Measurements from ENCODE around the gene KLHL42. TPM values are rescaled to one million over a fixed set of nuclear protein-coding genes. Genes with fewer than 3 reads are reported as not detected.

KLHL42 gene
- total and polyA plus RNA-seq, 10 of the 15 experiments (the other 5 are each of a cell fraction or from before 2014, with no cell fraction given), result 2.1 to 18.2 (median 13.1) TPM

DNA sequence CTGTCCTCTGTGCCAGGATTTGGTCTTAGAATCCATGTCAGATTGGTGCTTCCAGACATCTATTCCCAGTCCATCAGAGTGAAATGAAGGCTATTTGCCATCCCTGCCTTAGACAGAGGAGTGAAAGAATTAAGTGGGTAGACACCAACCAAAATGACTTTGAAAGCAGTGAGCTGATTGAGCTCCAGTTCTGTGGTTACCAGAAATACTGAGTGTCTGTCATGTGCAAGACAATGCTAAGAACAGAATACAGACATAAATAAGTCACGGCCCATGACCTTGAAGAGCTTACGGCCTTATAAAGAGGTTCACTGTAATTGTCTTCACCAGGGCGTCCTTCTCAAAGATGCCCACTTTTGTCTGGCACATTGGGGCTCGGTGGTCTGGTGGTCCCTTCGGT, 21.6 kb downstream of the KLHL42 start:
- CTCF ChIA-PET, result interaction anchor here (1.5 kb wide), 1 partner anchor 13 kb away, joined by 3 read pairs; no protein-coding TSS in a partner anchor
- Histone ChIP-seq H3K79me2 (ENCODE audit: control insufficient read depth, insufficient read depth, low read length) (no peaks in the 10 kb centered on the region), H3K4me3 (no peak overlapping the region), H2AFZ (ENCODE audit: control insufficient read depth, low read depth, low read length) (no peak overlapping the region), H4K20me1 (ENCODE audit: control insufficient read depth, insufficient read depth) (no peaks in the 10 kb centered on the region), H3K36me3 (ENCODE audit: control insufficient read depth in 2 of 2, insufficient read depth in 2 of 2, low read length in 1 of 2) (peaks cover 0 to 11% of the 10 kb centered on the region in 2 experiments; a peak in 3 of 4 replicates), H3K4me2 (ENCODE audit: control insufficient read depth, insufficient read depth) (no peak overlapping the region), H3K27ac (ENCODE audit: control insufficient read depth, insufficient read depth) (no peak overlapping the region), H3K9me3 (replicated peaks; ENCODE audit: control insufficient read depth, insufficient read depth, low read length) (no peaks in the 10 kb centered on the region), H3K9ac (ENCODE audit: control insufficient read depth, insufficient read depth, low read length) (no peak overlapping the region), H3K4me1 (ENCODE audit: control insufficient read depth, insufficient read depth, low read length) (no peaks in the 10 kb centered on the region), H3K27me3 (replicated peaks in 1 of 2; ENCODE audit: control insufficient read depth in 2 of 2, insufficient read depth in 2 of 2, low read length in 1 of 2) (no peaks in the 10 kb centered on the region)
- DNase-seq (ENCODE audit: low read depth, low spot score) (no peak), ATAC-seq (no peak), FAIRE-seq (no peak)
- WGBS (ENCODE audit: insufficient coverage, insufficient replicate concordance, low lambda C conversion rate, missing lambda C conversion rate), result 88% methylated on average over 5 of the region's 5 CpGs
- SMC1A ChIA-PET (ENCODE audit: uncharacterized antibody, unreplicated experiment), result no interaction called here
- RAD21 ChIA-PET (ENCODE audit: unreplicated experiment), result no interaction called here
- BruUV-seq (replicated peaks), result no TSS peak
- intact Hi-C loops (cut with micrococcal nuclease; ENCODE audit: unreplicated experiment) (no loop called here), in situ Hi-C loops (cut with MboI) (no loop called here)
- TF ChIP-seq, protein P1, sequence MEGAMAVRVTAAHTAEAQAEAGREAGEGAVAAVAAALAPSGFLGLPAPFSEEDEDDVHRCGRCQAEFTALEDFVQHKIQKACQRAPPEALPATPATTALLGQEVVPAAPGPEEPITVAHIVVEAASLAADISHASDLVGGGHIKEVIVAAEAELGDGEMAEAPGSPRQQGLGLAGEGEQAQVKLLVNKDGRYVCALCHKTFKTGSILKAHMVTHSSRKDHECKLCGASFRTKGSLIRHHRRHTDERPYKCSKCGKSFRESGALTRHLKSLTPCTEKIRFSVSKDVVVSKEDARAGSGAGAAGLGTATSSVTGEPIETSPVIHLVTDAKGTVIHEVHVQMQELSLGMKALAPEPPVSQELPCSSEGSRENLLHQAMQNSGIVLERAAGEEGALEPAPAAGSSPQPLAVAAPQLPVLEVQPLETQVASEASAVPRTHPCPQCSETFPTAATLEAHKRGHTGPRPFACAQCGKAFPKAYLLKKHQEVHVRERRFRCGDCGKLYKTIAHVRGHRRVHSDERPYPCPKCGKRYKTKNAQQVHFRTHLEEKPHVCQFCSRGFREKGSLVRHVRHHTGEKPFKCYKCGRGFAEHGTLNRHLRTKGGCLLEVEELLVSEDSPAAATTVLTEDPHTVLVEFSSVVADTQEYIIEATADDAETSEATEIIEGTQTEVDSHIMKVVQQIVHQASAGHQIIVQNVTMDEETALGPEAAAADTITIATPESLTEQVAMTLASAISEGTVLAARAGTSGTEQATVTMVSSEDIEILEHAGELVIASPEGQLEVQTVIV (IDR thresholded peaks at IDR 0.05; ENCODE audit: borderline replicate concordance, partially characterized antibody), result no peak
- no peak for TF ChIP-seq HDGF (IDR thresholded peaks at IDR 0.05)
- TF ChIP-seq MEF2A (IDR thresholded peaks at IDR 0.05; ENCODE audit: insufficient read depth, low read depth, low read length), result no peak
- TF ChIP-seq GATAD2B (conservative IDR thresholded peaks at IDR 0.05; ENCODE audit: low read depth), result no peak
- no peak for TF ChIP-seq IKZF2 (IDR thresholded peaks at IDR 0.05)
- TF ChIP-seq FOXK2 (IDR thresholded peaks at IDR 0.05), result no peak
- no peak for TF ChIP-seq HCFC1 (IDR thresholded peaks at IDR 0.05; ENCODE audit: low read length)
- TF ChIP-seq STAT3 (IDR thresholded peaks at IDR 0.05; ENCODE audit: low read depth, low read length), result no peak
- POLR2A ChIA-PET, result no interaction called here
